H9 (cell line): ENCODE results near the gene GPR150. TPM values are rescaled to one million over a fixed set of nuclear protein-coding genes. Genes with fewer than 3 reads are reported as not detected.

ENCODE experiments used
- DNase-seq: peaks from one replicate; pipeline ENCODE4 v3.0.0-alpha.2; 2017
- H2AFZ ChIP-seq: one replicate; pipeline ENCODE4 v1.6.1; 2013; ENCODE audit warnings: mild to moderate bottlenecking, low read length, control low read depth, moderate library complexity
- H2AK5ac ChIP-seq: 2 replicates; pipeline ENCODE4 v1.6.1; 2013; ENCODE audit warnings: low read length, control low read depth, mixed read lengths; ENCODE audit not compliant: insufficient read length
- H2BK120ac ChIP-seq: one replicate; pipeline ENCODE4 v1.6.1; 2013; ENCODE audit warnings: low read depth, mild to moderate bottlenecking, low read length, control low read depth, inconsistent platforms; ENCODE audit not compliant: poor library complexity, severe bottlenecking
- H2BK12ac ChIP-seq: 2 replicates; pipeline ENCODE4 v1.6.1; 2013; ENCODE audit warnings: low read length, control low read depth, mixed read lengths, low read depth; ENCODE audit not compliant: insufficient read length
- H2BK15ac ChIP-seq: 2 replicates; pipeline ENCODE4 v1.6.1; 2013; ENCODE audit warnings: low read depth, low read length, control low read depth
- H2BK20ac ChIP-seq: one replicate; pipeline ENCODE4 v1.6.1; 2013; ENCODE audit warnings: low read depth, mild to moderate bottlenecking, low read length, control low read depth, inconsistent platforms; ENCODE audit not compliant: poor library complexity, severe bottlenecking
- H2BK5ac ChIP-seq: 2 replicates; pipeline ENCODE4 v1.6.1; 2013; ENCODE audit warnings: low read length, control low read depth, mixed read lengths; ENCODE audit not compliant: insufficient read length
- H3K14ac ChIP-seq: 2 replicates; pipeline ENCODE4 v1.6.1; 2013; ENCODE audit warnings: low read length, control low read depth; ENCODE audit not compliant: insufficient read depth
- H3K18ac ChIP-seq: 2 replicates; pipeline ENCODE4 v1.6.1; 2013; ENCODE audit warnings: low read depth, mild to moderate bottlenecking, mixed read lengths, low read length, control low read depth; ENCODE audit not compliant: insufficient read length
- H3K23ac ChIP-seq: 2 replicates; pipeline ENCODE4 v1.6.1; 2013; ENCODE audit warnings: low read length, control low read depth, mixed read lengths, low read depth; ENCODE audit not compliant: insufficient read length
- H3K23me2 ChIP-seq: 2 replicates; pipeline ENCODE4 v1.6.1; 2013; ENCODE audit warnings: low read depth, mild to moderate bottlenecking, mixed read lengths, low read length, control low read depth; ENCODE audit not compliant: insufficient read length, poor library complexity, severe bottlenecking
- H3K27ac ChIP-seq: 2 replicates; pipeline ENCODE4 v1.5.1; 2013; ENCODE audit warnings: low read length, control low read depth, mixed read lengths, low read depth; ENCODE audit not compliant: insufficient read length
- H3K27me3 ChIP-seq: 2 replicates; pipeline ENCODE4 v1.6.1; 2013; ENCODE audit warnings: low read length, control low read depth, inconsistent platforms; ENCODE audit not compliant: insufficient read depth
- H3K4ac ChIP-seq: 2 replicates; pipeline ENCODE4 v1.6.1; 2013; ENCODE audit warnings: low read depth, mild to moderate bottlenecking, control low read depth, inconsistent platforms, low read length, moderate library complexity
- H3K4me1 ChIP-seq: 2 replicates; pipeline ENCODE4 v1.6.1; 2013; ENCODE audit warnings: low read length, control low read depth, inconsistent platforms; ENCODE audit not compliant: insufficient read depth
- H3K4me2 ChIP-seq: 2 replicates; pipeline ENCODE4 v1.6.1; 2013; ENCODE audit warnings: low read length, control low read depth, mixed read lengths; ENCODE audit not compliant: insufficient read length, insufficient read depth
- H3K56ac ChIP-seq: 2 replicates; pipeline ENCODE4 v1.6.1; 2013; ENCODE audit warnings: low read depth, mild to moderate bottlenecking, mixed read lengths, low read length, control low read depth; ENCODE audit not compliant: insufficient read length
- H3K79me1 ChIP-seq: 2 replicates; pipeline ENCODE4 v1.6.1; 2013; ENCODE audit warnings: low read depth, mild to moderate bottlenecking, moderate library complexity, low read length, control low read depth, inconsistent platforms; ENCODE audit not compliant: insufficient read depth, poor library complexity, severe bottlenecking
- H3K79me2 ChIP-seq: 2 replicates; pipeline ENCODE4 v1.6.1; 2013; ENCODE audit warnings: low read length, control low read depth, inconsistent platforms; ENCODE audit not compliant: insufficient read depth
- H3K9ac ChIP-seq: 2 replicates; pipeline ENCODE4 v1.6.1; 2013; ENCODE audit warnings: low read length, control low read depth, mixed read lengths; ENCODE audit not compliant: insufficient read length; ENCODE audit errors: extremely low read depth
- H3K9me3 ChIP-seq: one replicate; pipeline ENCODE4 v1.6.1; 2013; ENCODE audit warnings: low read depth, low read length, inconsistent platforms; ENCODE audit not compliant: control insufficient read depth
- H3T11ph ChIP-seq: one replicate; pipeline ENCODE4 v1.6.1; 2013; ENCODE audit warnings: mild to moderate bottlenecking, low read length, control low read depth, inconsistent platforms
- H4K20me1 ChIP-seq: one replicate; pipeline ENCODE4 v1.6.1; 2013; ENCODE audit not compliant: control insufficient read depth, insufficient read length, insufficient read depth
- H4K5ac ChIP-seq: 2 replicates; pipeline ENCODE4 v1.6.1; 2013; ENCODE audit warnings: low read depth, mild to moderate bottlenecking, mixed read lengths, low read length, control low read depth; ENCODE audit not compliant: insufficient read length
- H4K8ac ChIP-seq: replicated peaks from 2 replicates; pipeline ENCODE4 v1.6.1; 2013; ENCODE audit warnings: low read length, control low read depth, mixed read lengths, low read depth; ENCODE audit not compliant: insufficient read length
- H4K91ac ChIP-seq: 2 replicates; pipeline ENCODE4 v1.6.1; 2013; ENCODE audit warnings: low read depth, mild to moderate bottlenecking, moderate library complexity, mixed read lengths, low read length, control low read depth; ENCODE audit not compliant: insufficient read length
- H3K27ac Mint-ChIP-seq, 3 experiments: 2 replicates in 2 of 3; 3 replicates in 1 of 3; pipeline ENCODE4 v1.8.0; 2020 to 2021; ENCODE audit warnings: mixed read lengths in 3 of 3, mild to moderate bottlenecking in 1 of 3, moderate library complexity in 1 of 3
- H3K27me3 Mint-ChIP-seq: 2 replicates; pipeline ENCODE4 v1.8.0; 2021; ENCODE audit warnings: low read depth, mild to moderate bottlenecking, moderate library complexity, mixed read lengths
- H3K36me3 Mint-ChIP-seq, 3 experiments: 2 replicates in 2 of 3; 3 replicates in 1 of 3; pipeline ENCODE4 v1.8.0; 2020 to 2021; ENCODE audit warnings: low read depth in 3 of 3, mixed read lengths in 3 of 3; ENCODE audit not compliant: insufficient read depth in 1 of 3
- H3K4me1 Mint-ChIP-seq, 2 experiments: 2 replicates each; pipeline ENCODE4 v1.8.0; 2020; ENCODE audit warnings: mixed read lengths in 2 of 2
- H3K4me3 Mint-ChIP-seq, 2 experiments: 2 replicates in 1 of 2; 3 replicates in 1 of 2; pipeline ENCODE4 v1.8.0; 2020 to 2021; ENCODE audit warnings: mild to moderate bottlenecking in 2 of 2, mixed read lengths in 2 of 2, moderate library complexity in 1 of 2
- H3K9me3 Mint-ChIP-seq, 2 experiments: 2 replicates in 1 of 2; 3 replicates in 1 of 2; pipeline ENCODE4 v1.8.0; 2020; ENCODE audit warnings: mild to moderate bottlenecking in 2 of 2, mixed read lengths in 2 of 2, moderate library complexity in 1 of 2
- CTCF ChIP-seq: fragments of 200-600 bp; sonication (generic); conservative IDR thresholded peaks from 3 replicates; pipeline ENCODE4 v1.8.0; 2021; ENCODE audit warnings: antibody characterized with exemption, mild to moderate bottlenecking
- total RNA-seq: library from RNA; stranded (reverse); gene quantifications from 2 replicates; pipeline ENCODE4 v1.2.1, GENCODE V29; 2021

Gene GPR150
- total RNA-seq, 1 experiment from 2014 or later: not detected

GRCh38 chr5:95668216-95668615, 48.3 kb downstream of the GPR150 start:
- H3K23me2 ChIP-seq: no peaks in the 10 kb centered on the region
- Mint-ChIP-seq H3K9me3 (no peaks in the 10 kb centered on the region), H3K27ac (no peak overlapping the region), H3K4me3 (no peak overlapping the region), H3K4me1 (peaks cover 3% of the 10 kb centered on the region in 2 experiments; a peak in 1 of 4 replicates), H3K36me3 (no peaks in the 10 kb centered on the region), H3K27me3 (peaks cover 4% of the 10 kb centered on the region; the same call in 1 of the 2 replicates)
- no peak overlapping the region for H3K23ac ChIP-seq
- H3K79me1 ChIP-seq: no peaks in the 10 kb centered on the region
- no peak overlapping the region for H3K14ac ChIP-seq
- no peaks in the 10 kb centered on the region for H3K79me2 ChIP-seq
- no peaks in the 10 kb centered on the region for H3K27me3 ChIP-seq
- H3K4ac ChIP-seq: no peak overlapping the region
- H2BK20ac ChIP-seq: no peak overlapping the region
- no peak for TF ChIP-seq CTCF
- no peaks in the 10 kb centered on the region for H3K4me1 ChIP-seq
- no peak overlapping the region for H4K91ac ChIP-seq
- H2BK15ac ChIP-seq: no peak overlapping the region
- H2AFZ ChIP-seq: no peak overlapping the region
- no peak overlapping the region for H2BK5ac ChIP-seq
- H3T11ph ChIP-seq: no peak overlapping the region
- no peak overlapping the region for H2AK5ac ChIP-seq
- DNase-seq: no peak
- H4K20me1 ChIP-seq: no peaks in the 10 kb centered on the region
- H3K27ac ChIP-seq: no peak overlapping the region
- H3K18ac ChIP-seq: no peak overlapping the region
- H2BK12ac ChIP-seq: no peak overlapping the region
- H3K9me3 ChIP-seq: no peaks in the 10 kb centered on the region
- no peak overlapping the region for H3K56ac ChIP-seq
- H3K9ac ChIP-seq: no peak overlapping the region
- no peak overlapping the region for H2BK120ac ChIP-seq
- H3K4me2 ChIP-seq: no peak overlapping the region
- H4K8ac ChIP-seq: no peak overlapping the region
- H4K5ac ChIP-seq: no peak overlapping the region
